ENCODE results near the gene BACE2.

The BACE2 gene

DNA sequence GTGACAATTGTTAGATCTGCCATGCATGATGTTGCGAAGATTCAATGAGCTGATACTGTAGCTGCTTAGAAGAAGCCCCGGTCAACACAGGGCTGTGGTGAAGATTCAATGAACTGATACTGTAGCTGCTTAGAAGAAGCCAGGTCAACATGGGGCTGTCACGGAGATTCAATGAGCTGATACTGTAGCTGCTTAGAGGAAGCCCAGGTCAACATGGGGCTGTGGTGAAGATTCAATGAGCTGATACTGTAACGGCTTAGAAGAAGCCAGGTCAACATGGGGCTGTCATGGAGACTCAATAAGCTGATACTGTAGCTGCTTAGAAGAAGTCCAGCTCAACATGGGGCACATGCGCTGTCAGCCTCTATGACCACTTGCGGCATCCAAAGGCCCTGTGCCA, 18.8 kb upstream of the BACE2 start:
- DNase-seq: no peak

DNA sequence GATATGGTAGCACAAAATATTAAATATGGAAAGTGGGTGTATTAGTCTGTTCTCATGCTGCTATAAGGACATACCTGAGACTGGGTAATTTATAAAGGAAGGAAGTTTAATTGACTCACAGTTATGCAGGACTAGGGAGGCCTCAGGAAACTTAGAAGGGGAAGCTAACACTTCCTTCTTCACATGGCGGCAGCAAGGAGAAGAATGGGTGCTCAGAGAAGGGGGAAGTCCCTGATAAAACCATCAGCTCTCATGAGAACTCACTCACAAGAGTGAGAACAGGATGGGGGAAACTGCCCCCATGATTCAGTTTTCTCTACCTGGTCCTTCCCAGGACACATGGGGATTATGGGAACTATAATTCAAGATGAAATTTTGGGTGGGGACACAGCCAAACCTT, 15.8 kb upstream of the BACE2 start:
- DNase-seq: no peak

DNA sequence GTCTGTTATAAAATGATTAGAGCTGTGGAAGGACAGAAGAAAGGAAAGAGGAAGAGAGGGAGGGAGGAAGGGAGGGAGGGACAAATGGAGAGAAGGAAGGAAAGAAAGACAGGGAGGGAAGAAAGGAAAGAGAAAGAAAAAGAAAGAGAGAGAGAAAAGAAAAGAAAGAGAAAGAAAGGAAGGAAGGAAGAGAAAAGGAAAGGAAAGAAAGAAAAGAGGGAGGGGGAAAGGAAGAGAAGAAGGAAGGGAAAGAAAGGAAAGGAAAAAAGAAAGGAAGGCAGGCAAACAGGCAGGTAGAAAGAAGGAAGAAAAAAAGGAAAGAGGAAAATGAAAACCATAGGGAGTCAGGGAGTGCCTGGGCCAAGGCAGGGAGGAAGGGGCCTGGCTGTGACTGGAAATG, 14.5 kb upstream of the BACE2 start:
- DNase-seq: no peak

DNA sequence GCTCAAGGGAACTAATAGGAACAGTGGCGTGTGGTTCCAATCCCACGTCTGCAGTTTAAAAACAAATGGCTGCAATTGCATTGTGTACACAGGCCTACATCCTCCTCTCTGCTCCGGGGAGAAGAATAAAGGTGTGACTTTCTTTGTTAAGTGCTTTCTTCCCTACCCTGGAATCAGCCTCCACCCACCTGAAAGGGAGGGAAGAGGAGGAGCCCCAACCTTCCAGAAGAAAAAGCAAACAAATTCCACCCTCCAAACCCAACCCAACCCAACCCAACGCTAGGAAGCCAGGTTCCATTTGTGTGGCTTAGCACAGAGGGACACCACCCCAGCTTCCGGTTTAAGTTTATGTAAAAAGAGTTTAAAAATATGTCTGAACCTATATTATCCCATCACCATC, 11.8 kb upstream of the BACE2 start:
- DNase-seq: no peak

DNA sequence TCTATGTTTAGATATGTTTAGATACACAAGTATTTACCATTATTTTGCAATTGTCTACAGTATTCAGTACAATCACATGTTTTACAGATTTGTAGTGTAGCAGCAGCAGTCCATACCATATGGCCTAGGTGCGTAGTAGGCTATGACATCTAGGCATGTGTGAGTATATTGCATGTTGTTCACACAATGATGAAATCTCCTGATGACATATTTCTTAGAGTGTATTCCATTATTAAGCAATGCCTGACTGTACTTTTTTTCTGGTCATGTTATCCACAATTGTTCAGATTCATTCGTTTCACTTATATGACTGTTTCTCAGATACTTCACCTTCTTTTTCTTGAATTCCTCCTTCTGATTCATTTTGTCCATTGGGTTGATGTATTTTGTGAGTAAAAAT, 9.9 kb upstream of the BACE2 start:
- no peak for DNase-seq

DNA sequence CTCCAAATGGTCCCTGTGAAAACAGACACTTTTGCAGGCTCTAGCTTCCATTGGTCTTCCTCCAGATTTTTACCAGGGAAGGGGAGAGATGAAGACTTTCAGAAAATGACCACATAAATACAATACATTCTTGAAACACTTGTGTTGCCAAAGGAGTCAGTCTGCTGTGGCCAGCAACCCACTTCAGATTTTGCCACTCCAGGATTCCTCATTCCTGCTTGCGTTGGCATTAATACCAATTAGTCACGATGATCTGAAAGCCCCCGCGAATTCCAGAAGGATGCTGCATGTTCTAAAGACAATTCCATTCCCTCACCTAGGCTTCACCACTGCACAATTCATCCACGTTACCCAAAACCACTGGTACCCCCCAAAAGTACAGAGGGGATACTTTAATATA, 7.9 kb upstream of the BACE2 start:
- DNase-seq: no peak

DNA sequence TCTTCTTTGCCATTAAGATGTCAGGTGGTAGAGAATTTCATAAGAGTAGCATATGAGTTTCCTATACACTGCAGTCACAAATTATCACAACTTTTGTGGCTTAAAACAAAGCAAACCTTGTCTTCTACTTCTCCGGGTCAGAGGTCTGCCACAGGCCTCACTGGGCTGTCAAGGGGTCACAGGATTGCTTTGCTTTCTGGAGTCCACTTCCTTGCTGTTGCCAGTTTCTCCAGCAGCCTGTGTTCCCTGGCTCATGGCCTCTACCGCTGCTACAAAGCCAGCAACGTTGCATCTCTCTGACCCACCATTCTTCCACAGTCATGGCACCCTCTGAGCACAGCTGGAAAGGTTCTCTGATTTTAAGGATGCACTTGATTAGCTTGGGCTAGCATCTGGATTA, 6.5 kb upstream of the BACE2 start:
- no peak for DNase-seq

DNA sequence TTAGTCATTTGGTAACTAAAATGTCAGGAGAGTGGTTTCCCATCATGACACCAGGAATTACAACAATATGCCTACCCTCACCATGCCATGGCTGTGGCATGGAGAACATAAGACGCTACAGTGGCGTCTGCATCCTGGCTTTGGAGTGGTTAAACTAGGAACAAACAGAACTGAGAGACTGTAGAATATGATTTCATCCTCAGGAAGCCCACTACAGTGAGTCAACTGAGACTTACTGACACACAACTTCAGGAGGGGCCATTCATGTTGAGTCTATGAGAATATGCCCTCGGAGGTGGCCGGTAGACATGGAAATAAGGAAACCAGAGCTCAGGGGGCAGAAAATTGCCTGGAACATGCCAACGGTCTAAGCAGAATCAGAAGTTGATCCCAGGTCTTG, 5.9 kb upstream of the BACE2 start:
- DNase-seq: no peak

DNA sequence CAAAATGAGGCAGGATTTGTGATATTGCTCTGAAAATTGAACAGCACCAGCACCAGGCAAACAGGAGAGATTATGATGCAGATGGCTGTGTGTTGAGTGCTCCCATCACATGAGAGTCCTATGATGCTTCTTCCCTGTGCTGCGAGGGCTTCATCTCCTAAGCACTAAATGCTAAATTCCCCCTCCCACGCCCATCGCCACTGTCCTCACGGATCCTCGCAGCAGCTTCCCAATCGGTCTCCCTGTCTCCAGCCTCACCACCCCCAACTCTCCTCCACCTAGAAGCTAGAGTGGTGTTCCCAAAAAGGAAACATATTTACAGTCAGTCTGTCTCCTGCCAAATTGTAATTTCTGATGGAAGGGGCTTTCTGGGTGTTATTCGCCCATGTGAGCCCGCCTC, 4.9 kb upstream of the BACE2 start:
- no peak for DNase-seq

DNA sequence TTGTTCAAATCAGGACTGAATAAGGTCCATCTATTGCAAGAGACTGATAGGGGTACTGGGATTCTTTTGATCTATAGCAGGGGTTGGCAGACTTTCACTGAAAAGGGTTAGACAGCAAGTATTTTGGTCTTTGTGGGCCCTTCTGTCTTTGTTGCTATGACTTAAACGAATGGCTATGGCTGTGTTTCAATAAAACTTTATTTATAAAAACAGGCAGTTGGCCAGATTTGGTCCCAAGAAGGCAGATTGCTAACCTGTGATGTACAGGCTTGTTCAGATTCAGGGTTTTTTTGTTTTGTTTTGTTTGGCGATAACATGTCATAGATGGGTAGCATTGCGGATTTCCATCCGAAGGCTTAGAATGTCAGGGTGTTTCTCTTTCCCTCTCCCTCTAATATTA, 3.9 kb upstream of the BACE2 start:
- no peak for DNase-seq

DNA sequence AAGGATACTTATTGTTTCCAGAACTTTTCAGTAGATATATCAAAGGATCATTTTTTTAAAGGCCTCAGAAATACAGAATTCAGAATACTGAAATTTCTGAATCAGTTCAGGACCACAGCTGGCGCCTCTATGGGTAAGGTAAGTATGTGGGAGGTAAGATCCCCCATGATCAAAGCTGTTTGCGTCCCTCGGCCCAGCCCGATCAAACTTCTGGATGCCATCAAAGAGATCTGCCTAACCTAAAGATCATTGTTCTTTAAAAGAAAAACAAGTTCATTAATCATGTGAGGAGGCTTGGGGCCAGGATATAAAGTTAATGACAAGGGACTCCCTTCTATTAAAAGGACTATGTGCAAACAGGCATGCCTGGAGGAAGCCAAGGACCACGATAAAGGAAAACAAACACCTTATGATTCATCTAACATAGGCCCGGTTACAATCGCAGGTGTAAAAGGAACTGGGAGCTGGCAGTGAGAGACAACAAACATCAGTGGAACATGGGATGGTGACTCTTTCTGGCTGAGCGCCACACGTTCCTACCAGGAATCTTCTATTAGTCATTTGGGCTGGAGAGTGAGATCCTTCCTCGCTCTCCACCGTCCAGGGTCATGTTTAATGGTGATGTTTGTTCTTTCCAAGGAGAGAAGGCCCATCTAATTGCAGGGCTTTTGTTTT, 2.8 kb upstream of the BACE2 start:
- DNase-seq: no peak

DNA sequence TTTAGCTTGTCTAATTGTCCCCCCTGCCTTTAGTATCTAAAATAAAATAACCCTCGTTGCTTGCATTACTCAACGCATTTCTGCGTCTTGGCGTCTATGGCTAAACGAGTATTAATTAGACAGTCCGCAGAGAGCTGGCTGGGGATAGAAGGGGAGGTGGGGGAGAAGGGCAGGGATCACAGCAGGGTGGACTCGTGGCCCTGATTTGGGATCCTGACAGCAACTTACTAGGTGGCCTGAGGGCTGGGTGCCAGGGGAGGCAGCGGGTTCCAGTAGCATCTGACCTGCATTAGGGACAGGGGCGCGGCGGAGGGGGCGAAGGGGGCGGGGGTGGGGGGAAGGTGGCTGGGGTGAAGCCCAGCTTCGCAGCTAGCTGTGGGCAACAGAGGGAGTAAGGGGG, 1.1 kb upstream of the BACE2 start:
- no peak for DNase-seq

DNA sequence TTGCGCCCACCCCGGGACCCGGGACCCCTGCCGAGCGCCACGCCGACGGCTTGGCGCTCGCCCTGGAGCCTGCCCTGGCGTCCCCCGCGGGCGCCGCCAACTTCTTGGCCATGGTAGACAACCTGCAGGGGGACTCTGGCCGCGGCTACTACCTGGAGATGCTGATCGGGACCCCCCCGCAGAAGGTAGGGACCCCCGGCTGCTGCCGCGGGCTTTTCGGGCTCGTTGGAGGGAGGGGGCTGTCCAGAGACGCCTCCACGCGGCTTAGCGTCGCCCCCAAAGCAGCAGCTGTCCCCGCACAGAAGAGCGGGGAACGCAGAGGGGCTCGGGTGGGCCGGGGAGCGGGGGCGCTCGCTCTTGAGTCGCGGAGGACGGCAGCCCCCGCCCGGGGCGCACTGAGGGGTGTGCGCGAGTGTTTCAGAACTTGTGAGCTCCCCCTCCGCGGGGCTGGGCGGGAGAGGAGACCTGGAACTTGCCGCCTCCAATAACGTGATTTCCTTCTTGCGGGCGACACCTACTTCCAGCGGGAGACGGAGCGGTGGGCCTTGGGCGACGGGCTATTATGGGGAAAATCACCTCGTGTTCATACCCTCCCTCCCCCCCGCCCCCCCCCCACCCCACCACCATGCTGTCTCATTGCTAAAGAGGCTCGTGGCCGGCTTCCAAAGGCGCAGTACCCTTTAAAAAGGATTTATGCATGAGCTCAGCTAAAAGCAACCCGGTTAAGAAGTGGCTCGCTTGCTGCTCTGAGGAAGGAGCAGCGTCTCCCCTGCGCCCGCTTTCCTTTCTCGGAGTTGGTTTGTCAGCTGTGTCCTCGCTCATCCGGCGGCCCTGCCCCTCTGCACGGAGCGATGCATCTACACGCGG, 664 bp downstream of the BACE2 start:
- no peak for DNase-seq

DNA sequence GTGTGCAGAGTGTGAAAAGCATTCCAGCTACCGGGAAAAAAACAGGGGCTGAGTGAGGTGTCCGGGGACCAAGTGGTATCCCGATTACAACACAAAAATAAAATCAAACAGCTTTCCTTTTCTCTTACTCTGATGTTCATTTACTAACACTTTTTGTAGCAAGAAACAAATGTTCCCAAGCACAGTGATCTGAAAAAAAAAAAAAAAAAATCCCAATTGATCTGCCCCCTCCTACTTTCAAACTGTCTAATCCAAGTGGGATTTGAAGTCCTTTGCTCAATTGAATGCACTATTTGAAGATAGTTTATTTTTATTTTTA, 1.3 kb downstream of the BACE2 start:
- DNase-seq: no peak

DNA sequence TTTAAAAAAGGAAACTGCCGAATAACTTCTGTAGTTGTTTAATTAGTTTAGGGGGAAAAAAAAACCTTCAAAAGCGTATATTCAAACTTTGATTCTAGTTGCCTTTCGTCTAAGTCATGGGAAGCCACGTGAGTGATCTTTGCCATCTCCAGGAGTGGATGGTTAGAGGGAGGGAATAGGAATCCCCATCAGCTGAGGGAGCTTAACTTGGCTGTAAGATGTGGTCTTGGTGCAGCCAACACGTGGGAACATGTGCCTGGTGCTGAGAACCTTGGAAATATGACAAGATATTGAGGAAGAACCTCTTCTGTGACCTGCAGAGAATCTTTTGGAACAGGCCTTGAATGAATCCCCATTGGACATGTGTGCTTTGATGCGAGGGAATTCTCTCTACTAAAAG, 1.7 kb downstream of the BACE2 start:
- no peak for DNase-seq

DNA sequence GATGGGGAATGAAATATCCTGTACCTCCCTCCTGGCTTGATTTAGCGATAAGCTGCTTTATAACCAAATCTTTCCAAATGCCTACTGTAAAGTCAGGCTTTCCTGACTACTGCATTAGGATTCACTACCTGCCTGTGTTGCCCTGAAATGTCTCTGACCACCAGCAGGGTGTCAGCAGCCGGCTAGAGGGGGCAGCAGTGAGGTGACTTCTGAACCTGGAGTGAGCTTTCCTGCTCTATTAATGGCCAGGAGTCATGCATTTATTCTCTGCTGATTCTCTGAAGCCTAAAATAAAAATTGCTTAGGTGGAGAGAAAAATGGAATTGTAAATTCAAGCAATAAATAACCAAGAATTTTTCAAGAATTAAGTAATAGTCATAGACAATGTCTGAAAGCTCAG, 2.5 kb downstream of the BACE2 start:
- no peak for DNase-seq

DNA sequence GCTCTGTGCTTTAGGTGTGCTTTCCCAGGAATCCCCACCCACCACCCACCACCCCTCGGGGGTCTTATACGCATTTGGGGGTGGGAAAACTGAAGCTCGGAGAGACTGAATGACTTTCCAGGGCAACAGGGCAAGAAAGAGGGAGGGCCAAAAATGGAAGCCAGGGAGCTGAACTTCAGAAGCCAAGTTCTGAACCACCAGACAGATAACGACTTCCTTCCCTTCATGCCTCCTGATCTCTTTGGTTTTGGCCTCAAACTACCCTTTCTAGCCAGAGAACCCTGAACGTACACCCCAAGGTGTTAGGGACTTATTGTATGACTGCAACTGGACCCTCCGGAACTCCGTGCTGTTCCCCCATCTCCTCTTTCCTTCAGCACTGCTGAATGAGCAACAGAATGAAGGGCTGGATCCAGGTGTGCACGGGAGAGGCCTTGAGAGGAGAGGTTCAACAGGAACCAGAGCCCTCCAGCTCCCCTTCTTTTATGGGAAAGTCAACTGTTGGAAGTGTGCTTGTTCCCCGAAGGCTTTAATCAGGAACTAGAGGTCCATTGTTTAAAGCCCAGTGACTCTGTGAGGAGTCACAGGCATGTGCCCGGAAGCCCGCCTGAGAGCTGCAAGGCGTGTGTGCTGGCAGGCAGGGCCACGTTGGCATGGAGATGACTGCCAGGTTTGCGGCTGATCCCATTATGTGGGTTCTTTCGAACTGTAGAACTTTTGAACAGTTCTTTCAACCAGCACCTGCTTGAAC, 3.1 kb downstream of the BACE2 start:
- DNase-seq: no peak

DNA sequence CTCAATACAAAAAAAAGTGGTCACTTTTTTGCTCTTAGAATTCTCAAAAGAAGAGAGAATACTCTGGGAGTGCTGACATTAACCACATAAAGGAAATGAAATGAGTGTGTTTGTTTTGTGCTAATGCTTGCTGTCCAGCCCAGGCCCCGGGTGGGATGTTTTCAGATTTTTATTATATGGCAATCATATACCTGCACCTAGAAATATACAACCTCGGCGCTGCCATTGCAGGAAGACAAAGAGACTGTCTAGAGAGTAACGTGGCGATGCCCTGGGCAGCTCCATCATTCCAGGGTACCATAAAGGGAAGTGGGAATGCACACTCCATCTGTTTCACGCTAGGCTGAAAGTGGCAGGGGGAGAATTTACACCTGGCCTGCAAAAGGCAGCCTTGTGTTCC, 7.1 kb downstream of the BACE2 start:
- DNase-seq: no peak

DNA sequence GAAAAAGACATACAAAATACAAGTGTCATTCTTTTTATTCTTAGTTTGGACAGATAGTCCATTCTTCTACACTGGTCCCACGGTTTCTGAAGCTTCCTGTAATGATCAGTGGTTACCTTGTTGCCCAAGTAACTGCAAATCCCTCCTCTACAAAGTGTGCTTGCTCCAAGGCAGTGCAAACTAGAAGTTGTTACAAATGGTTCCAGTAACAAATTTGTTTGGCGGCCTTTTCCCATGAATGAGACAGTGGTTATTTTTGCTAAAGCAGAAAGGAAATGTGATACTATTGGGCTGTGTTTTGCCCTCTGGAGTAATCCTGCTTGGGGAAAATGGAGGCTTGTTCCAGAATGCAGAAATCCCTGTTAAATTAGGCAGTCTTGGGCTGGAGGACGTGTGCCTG, 8.9 kb downstream of the BACE2 start:
- DNase-seq: no peak

DNA sequence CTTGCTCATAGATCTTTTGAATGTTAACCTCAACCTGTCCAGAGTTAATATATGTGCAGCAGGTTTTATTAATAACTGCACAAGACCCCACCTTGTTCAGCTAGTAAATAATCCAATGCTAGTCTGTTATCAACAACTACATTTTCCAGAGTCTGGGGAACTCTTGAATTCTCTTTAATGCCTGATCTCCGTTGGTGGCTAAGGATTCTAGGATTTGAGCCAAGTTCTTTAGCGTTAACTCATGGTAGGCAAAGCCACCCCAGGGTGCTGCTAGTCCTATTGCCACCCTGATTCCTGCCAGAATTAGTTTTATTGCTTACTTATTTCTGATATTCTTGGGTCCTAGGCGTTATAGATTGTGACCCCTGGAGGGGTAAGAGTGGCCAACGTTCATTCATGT, 12.8 kb downstream of the BACE2 start:
- no peak for DNase-seq

DNA sequence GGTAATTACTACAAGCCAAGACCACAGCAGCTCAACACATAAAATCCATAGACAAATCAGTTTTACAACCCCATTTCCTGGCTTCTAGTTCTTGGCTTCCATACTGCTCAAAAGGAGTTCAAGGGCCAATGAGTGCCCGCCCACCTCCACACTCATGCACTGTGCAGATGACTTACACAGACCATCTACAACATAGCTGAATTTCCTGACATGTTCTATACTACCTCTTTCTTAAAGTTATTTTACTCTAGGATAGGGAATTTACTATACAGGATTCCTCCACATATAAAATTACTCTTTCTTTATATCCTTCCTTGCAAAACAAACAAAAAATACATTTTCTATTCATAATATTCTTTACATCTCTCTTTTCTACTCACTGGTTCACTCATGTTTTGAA, 14.6 kb downstream of the BACE2 start:
- no peak for DNase-seq

DNA sequence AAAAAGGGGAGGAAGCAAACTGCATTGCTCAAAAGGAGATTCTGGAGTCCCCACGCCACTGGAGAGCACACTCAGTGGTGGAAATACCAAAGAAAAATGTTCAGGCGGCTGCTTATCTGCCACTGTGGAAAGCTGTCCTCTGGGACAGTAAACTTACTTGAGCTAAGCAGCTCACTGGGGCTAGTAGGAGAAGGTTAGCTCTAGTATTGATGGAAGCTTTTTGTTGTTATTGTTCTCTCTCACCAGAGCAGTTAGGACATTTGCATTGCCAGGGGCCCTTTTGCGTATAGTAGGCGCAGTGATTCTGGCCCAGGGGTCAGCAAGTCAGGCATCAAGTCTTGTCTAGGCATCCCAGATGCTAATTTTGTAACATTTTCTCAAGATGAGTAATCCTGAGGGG, 15.6 kb downstream of the BACE2 start:
- no peak for DNase-seq

DNA sequence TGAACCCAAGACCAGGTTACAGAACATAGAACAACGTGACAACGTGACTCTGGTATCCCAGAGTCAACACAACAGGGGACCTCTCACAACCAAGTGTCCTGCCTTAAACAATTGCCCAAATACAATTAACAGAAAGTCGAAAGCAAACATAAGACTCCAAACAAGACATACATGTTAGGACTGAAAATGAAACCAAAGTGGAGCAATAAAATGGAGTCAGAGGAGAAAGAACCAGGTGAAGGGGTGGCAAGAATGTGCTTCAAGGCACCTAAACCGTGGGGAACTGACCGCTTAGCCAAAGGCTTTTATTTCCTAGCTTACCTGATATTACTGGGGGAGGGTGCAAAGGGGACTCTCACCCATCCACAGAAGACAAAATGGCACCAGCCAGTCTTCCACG, 17.8 kb downstream of the BACE2 start:
- DNase-seq: no peak
